GM10248 (cell line): ENCODE data around the gene SLC13A2.

Experiments used
- CTCF ChIA-PET: fragments of 300-600 bp; sonication (Branson Sonifier 250); formaldehyde crosslinking; extraction: SDS; loops from one replicate; lab custom pipeline; 2021; ENCODE audit warnings: antibody characterized with exemption; lab: Yijun Ruan, JAX
- POLR2A ChIA-PET: fragments of 350-650 bp; sonication (Branson Sonifier 250); formaldehyde crosslinking; extraction: SDS; loops from one replicate; lab custom pipeline; 2020; ENCODE audit warnings: antibody characterized with exemption; lab: Yijun Ruan, JAX
- DNase-seq: peaks from one replicate; pipeline ENCODE4 v3.0.0; 2012; ENCODE audit errors: extremely low spot score
- TF ChIP-seq, protein P1 (sequence below): IDR thresholded peaks from 2 replicates; pipeline ENCODE4 v1.5.1; 2012; ENCODE audit warnings: mild to moderate bottlenecking, low read depth; ENCODE audit errors: extremely low read depth, missing control alignments, control extremely low read depth

SLC13A2 gene

DNA sequence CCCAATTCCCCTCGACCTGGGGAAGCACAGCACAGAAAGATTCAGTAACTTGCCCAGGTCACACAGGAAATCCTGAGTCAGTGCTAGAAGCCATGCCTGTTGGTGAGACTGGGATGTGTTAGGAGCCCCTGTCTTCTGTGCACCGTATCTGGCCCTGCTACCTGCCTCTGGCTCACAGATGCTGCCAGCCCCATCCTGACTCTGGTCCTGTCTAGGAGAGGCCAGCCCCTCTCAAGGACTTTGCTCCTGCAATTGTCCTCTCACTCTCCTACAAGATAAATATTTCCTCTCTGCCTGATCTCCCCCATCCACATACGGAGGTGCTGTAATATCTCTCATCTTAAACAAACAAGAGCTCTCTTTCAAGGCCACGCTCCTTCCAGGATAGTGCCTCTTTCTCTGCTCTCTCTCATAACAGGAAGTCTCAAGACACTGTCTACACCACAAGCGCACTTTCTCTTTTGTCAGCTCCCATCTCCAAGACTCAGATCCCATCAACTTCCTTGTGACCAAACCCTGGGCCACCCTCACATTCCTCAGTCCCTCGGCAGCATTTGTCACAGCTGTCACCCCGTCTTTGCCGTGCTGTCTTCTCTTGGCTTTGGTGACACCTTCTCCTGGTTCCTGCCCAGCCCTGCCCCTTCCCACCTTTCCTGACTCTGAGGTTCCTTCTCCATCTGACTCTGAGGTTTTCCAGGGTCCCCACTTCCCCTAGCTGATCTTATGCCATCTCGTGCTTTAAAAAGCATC lies 1.9 kb downstream of the SLC13A2 start:
- POLR2A ChIA-PET = no interaction called here
- CTCF ChIA-PET = interaction anchor here (1.4 kb wide), 1 partner anchor 20 kb away, joined by 3 read pairs; no protein-coding TSS in a partner anchor
- TF ChIP-seq, protein P1, sequence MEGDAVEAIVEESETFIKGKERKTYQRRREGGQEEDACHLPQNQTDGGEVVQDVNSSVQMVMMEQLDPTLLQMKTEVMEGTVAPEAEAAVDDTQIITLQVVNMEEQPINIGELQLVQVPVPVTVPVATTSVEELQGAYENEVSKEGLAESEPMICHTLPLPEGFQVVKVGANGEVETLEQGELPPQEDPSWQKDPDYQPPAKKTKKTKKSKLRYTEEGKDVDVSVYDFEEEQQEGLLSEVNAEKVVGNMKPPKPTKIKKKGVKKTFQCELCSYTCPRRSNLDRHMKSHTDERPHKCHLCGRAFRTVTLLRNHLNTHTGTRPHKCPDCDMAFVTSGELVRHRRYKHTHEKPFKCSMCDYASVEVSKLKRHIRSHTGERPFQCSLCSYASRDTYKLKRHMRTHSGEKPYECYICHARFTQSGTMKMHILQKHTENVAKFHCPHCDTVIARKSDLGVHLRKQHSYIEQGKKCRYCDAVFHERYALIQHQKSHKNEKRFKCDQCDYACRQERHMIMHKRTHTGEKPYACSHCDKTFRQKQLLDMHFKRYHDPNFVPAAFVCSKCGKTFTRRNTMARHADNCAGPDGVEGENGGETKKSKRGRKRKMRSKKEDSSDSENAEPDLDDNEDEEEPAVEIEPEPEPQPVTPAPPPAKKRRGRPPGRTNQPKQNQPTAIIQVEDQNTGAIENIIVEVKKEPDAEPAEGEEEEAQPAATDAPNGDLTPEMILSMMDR = no peak
- DNase-seq = no peak

DNA sequence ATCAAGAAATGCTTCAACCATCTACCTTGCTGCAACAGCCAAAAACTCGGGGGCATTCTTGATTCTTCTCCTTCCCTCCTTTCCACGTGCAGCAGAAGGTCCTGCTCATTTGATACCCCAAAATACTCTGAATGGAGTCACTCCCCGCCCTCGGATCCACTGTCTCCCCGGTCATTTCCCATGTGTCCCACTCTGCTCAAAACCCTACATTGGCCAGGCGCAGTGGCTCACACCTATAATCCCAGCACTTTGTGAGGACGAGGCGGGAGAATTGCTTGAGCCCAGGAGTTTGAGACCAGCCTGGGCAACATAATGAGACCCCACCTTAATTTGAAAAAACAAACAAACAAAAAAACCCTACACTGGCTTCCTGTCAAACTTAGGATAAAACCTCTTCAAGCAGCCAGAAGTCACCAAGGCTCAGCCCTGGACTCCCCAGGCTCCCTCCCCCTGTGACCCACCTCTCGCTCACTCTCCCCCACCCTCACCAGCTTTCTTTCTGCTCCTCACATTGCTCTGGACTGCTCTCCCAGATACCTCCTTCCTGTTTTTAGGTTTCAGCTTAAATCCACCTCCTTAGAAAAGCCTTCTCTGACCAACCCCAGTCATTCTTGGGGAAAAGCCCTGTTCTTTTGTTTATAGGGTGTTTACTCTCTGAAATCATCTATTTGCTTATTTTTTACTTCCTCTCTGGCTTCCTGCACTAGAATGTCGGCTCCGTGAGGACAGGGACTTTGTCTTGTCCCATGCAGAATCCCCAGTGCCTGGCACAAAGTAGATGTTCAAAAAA lies 2.8 kb downstream of the SLC13A2 start:
- TF ChIP-seq, protein P1 = no peak
- ChIA-PET POLR2A (no interaction called here), CTCF (no interaction called here)
- no peak for DNase-seq

DNA sequence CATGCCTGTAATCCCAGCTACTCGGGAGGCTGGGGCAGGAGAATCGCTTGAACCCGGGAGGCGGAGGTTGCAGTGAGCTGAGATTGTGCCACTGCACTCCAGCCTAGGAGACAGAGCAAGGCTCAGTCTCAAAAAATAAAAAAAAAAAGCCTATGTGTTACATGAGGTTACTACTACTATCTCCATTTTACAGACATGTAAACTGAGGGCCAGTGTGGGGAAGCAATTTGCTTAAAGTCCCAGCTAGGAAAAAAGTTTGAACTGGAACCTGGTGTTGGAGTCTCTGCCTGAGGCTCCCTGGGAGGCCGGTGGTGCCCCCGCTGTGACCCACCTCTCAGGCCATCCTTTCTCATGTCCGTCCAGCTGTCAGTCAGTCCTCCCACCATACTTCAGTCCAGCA lies 4.5 kb downstream of the SLC13A2 start:
- CTCF ChIA-PET = interaction anchor here (0.7 kb wide), 2 partner anchors 9 to 61 kb away, joined by 3 read pairs; no protein-coding TSS in a partner anchor

DNA sequence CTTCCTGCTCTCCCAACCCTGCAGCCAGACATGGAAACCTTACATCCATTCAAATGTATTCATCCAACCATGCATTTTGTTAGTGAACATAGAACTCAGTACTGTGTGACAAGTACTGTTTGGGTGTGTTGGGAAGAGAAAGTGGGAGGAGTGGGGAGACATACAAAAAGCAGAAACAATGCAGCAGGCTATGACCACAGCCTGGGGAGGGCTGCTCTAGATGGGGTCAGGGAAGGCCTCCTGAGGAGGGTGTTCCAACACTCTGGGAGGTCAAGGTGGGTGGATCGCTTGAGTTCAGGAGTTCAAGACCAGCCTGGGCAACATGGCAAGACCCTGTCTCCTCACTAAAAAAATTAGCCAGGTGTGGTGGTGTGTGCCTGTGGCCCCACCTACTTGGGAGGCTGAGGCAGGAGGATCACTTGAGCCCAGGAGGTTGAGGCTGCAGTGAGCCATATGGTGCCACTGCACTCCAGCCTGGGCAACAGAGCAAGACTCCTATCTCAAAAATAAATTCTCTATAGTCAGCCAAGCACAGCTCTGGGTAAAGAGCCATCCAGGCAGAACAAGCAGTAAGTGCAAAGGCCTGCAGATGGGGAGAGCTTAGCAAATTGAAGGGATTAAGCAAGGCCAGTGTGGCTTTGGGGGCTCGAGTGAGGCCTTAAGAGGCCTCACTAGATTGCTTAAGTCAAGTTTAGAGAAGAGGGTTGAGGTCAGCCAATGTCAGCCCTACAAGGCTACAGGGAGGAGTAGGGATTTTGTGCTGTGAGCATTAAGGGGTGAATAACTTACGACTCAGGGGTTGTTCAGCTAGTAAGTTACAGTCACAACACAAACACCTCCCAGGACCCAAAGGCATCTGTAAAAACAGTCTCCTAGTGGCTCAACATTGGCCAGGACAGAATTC lies 5.5 kb downstream of the SLC13A2 start:
- DNase-seq = no peak
- TF ChIP-seq, protein P1 = no peak
- POLR2A ChIA-PET = no interaction called here
- CTCF ChIA-PET = interaction anchor here (0.7 kb wide), 1 partner anchor 10 kb away, joined by 3 read pairs; no protein-coding TSS in a partner anchor

More for the DNA sequence above, 4.5 kb downstream of the SLC13A2 start:
- POLR2A ChIA-PET = no interaction called here
- DNase-seq = no peak
- TF ChIP-seq, protein P1 = no peak

DNA sequence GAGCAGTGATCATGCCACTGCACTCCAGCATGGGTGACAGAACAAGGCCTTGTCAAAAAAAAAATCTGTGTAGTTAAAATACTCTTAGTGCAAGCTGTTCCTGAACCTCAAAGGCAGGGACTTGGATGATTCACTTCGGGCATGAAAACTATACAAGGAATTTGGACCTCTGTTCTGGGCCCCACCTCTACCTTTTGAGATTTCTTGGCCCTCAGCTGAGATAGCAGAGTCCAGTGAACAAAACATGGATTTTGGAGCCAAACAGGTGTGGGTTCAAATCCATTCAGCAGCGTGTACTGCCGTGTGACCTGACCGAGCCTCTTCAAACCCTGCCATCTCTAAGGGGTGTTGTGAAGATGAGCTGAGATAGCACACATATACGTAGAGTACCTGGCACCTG lies 6.8 kb downstream of the SLC13A2 start:
- DNase-seq = no peak
- POLR2A ChIA-PET = no interaction called here
- TF ChIP-seq, protein P1 = no peak
- CTCF ChIA-PET = interaction anchor here (1.0 to 2.4 kb wide), 4 partner anchors 14 to 60 kb away, joined by 3 to 8 read pairs (median 6); no protein-coding TSS in a partner anchor
